NOMO-1 treated with DMSO at 0.1 percent for 48 hours (cell line): ENCODE results near the gene NBPF3.
"Not testable (repeated sequence)": the region's sequence is repeated elsewhere in the genome, so short reads cannot be mapped to it uniquely, and the experiment has no call there.

Experiments
- DNase-seq: peaks from one replicate; lab custom pipeline; 2025; ENCODE audit not compliant: unreplicated experiment; lab: John Stamatoyannopoulos, UW

The NBPF3 gene

DNA sequence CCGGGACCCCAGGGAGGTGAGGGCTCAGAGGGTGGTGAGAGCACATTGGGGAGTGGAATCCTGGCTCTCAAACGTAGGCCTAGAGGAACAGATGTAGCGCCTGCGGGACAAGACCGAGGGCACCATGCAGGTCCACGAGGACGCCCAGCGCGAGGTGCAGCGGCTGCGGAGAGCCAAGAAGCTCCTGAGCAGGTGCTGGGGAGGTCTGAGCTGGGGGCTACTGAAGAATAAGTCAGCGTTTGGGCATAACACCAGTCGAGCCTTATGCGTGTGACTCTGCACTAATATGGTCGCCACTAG lies 2.6 kb upstream of the NBPF3 start:
- no peak for DNase-seq

DNA sequence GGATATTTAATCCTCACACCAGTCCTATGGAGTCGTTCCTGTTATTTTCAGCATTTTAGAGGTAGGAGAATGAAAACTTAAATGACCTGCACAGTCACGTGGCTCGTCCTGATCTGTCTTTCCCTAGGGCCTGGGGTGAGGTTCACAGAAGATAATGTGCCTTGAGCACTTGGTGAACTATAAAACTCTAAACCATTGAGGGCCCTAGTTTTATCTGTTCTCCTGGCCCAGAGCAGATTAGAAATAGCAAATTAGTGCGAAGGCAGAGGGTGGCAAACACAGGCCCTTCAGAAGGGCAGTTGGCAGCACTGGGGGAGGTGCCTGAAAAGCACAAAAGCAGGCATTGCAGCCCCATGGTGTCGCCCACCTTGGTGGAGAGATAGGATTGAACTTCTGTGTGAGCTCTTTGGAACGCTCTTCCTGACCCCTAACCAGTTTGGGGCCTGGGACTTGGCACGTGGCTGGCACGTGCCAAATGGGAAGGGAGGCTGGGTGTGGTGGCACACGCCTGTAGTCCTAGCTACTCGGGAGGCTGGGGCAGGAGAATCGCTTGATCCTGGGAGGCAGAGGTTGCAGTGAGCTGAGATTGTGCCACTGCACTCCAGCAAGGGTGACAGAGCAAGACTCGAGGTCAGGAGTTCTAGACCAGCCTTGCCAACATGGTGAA lies 1.2 kb upstream of the NBPF3 start:
- DNase-seq = not testable (repeated sequence)

DNA sequence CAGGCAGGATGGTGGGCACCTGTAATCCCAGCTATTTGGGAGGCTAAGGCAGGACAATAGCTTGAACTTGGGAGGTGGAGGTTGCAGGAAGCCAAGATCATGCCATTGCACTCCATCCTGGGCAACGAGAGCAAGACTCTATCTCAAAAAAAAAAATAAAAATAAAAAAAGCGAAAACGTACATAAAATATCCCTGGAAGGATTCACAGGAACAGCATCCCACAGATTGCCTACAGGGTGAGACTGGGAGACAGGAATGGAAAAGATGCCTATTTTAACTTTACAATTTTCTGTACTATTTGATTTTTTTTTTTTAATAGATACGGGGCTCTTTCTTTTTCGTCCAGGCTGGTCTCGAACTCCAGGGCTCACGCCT lies 604 bp upstream of the NBPF3 start:
- no peak for DNase-seq

DNA sequence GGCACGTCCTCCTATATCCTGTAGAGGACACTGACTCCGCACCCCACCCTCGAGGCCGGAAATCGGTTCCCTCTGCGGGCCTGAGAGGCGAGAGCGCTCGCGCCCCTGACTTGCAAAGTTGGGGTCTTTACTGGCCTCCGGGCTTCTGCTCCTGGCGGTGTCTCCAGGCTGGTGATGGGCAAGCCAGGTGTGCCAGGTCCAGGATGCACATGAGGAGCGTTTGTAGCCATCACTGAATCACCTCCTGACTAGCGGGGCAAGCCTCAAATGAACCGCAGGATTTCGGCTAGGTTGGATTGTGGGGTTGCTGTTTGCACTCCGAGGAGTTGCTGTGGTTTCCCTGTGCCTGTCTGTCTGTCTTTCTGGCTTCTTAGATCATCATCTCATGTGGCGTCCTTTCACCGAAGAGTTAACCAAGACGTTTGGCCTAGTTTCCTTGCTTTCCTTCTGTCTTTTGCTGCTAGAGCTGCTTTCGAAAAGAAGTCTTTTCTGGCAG lies 741 bp downstream of the NBPF3 start:
- DNase-seq = not testable (repeated sequence)

DNA sequence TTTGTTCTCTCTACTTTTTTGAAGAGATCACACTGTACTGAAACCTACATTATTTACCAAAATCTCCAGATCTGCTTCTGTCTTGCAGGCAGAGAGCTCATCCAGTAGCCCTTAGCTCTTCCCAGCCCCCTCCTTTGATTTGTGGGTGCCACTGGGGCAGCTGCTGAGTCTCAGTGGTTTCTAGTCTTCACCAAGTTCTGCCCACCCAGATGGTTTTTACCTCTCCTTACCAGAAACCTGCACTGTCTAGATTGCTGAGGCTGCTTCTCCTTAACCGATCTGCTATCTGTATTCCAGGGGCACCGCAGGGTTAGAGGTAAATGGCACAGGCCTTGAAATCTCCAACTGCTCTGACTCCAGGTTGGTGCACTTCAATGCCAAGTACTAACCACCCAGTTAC lies 6.7 kb downstream of the NBPF3 start:
- not testable (repeated sequence) for DNase-seq

DNA sequence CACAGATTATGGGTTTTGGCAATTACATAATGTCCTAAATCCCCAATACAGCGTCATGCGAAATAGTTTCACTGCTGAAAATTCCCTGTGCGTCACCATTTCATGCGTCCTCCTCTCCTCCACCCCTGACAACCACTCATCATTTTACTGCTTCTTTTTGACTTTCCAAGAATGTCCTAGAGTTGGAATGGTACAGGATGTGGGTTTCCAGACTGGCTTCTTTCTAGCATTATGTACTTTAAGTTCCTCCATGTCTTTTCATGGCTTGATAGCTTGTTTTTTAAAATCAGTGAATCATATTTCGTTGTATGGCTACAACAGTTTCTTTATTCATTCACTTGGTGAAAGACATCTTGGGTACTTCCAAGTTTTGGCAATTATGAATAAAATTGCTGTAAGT lies 7.4 kb downstream of the NBPF3 start:
- DNase-seq = no peak

DNA sequence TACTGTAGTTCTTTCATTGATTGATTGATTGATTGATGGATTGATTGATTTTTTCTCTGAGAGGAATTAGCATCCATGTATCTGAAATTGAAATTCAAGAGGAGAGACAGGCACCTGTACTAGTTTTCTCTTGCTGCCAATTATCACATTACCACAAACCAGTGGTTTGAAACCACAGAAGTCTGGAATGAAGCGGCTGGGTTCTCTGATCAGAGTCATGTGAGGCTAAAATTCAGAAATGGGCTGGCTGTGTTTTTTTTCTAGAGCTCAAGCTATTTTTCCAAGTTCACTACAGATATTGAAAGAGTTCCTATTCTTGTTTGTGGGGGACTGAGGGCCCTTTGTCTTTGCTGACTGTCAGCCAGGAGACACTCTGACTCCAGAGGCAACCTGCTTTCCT lies 10.0 kb downstream of the NBPF3 start:
- DNase-seq = no peak

DNA sequence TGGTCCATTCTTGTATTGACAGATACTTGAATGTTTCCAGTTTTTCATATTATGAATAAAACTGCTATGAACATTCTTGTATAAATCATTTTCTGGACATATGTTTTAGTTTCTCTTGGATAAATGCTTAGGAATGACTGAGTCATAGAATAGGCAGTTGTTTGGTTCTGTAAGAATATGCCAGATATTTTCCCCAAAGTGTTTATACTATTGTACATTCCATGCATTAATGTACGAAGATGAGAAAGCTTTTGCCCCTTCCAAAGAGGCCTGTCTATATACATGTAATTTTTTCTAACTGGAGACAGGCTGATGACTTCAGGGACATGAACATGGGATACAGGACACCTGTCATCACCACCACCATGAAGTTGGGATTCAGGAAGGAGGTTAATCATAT lies 11.3 kb downstream of the NBPF3 start:
- no peak for DNase-seq

DNA sequence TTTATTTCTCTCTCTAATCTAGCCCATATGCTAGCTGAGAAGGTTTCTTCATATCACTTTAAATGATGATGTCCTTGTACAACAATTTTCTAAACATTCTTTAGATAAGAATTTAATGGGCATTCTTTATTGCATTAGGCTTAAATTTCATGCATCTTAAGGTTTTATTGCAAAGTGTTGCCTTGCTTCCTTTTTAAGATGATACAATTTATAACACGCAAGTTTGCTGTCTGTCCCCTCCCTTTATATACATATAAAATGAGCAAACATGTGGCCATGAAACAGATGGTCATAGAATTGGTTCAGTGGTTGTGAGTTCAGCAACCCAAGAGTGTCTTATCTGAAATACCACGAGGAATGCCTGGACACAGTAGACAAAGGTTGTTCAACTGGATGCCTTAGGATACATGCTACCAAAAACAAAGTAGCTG lies 12.1 kb downstream of the NBPF3 start:
- DNase-seq = no peak

DNA sequence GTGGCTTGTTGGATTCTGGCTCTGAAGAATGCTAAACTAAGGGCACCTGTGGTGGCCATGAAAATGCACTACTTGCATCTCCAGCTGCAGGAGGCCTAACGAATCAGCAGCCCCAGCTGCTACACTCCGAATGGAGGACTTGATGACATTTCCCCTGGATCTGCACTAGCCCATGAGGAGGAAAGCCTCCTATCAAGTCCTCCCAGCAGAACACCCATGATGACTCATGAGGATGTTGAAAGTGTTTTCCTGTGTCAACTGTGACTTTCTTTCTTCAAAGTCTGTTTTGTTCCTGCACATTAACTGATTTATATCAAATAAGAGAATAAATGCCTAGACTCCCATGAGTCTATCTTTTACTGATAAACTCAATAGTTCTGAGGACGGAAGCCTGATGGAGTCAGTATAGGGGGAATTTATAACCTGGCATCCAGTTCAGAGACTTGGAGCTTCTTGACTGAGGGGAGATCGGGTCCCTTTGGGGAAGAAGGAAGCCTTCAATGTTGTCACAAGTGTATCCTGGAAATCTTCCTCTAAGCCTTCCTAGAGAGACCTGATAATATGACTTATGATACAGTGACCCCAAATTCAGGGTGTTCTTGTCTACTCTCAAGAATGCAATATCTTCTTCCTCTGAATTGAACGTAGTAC lies 14.2 kb downstream of the NBPF3 start:
- peak; percentile 71 for DNase-seq

DNA sequence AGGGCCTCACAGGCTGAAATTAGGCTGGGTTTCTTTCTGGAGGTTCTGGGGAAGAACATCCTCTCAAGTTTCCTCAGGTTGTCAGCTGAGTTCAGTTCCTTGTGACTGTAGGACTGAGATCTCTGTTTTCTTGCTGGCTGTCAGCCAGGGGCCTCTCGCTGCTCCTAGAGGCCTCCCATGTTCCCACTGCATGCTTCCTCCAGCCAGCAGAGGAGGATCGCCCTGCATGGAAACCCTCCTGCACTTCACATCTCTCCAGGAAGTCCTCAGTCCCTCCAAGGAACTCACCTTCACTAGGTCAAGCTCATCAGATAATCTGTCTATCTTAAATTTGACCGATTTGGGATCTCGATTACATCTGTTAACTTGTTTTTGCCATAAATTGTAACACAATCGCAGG lies 15.0 kb downstream of the NBPF3 start:
- DNase-seq = not testable (repeated sequence)

DNA sequence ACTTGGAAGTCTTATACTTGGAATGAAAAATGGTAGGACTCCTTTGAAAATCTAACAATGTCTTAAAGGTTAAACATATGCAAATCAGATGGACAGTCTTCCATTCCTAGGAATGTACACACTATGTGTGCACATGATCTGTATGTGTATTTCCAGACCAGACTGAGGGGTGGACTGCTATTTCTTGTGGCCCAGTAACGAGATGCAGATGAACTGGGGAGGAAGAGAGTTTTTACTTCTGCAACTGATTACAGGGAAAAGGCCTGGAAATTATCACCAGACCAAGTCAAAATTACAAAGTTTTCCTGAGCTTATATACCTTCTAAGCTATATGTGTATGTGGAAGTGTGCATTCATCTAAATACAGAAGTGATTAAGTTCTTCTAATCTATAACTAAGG lies 17.7 kb downstream of the NBPF3 start:
- no peak for DNase-seq

DNA sequence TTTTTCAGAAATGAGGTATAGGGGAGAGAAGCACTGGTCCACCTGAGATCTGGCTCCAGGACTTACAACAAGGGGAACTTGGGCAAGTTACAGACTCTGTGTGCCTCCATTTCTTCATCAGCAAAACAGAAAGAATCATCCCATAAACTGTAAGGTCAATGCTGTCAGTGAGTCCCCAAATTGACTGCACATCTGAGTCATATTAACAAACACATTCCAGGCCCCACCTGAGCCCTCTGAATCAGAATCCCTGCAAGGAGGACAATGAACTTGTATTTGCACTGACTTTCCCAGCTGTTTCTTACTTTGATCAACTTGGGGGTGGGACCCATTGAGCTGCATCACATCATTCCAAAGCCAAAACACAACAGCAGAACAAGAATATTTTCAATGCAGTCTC lies 25.2 kb downstream of the NBPF3 start:
- DNase-seq = not testable (repeated sequence)

DNA sequence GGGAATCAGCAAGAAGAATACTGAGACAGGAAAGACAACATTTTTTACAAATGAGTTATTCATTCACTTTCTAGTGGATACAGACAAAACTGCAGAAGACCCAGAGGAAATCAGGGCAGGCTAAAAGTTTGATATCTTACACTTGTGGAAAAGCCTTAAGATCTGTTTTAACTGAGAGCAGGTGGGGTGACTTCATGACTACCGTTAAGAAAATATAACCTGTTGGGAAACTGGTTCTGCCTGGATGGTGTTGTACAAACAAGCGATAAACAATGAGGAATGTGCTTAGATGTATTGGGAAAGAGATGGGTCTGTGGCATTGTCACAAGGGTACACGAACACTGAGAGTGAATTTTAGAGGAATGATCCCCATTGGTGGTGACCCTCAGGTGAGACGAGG lies 28.0 kb downstream of the NBPF3 start:
- DNase-seq = not testable (repeated sequence)

DNA sequence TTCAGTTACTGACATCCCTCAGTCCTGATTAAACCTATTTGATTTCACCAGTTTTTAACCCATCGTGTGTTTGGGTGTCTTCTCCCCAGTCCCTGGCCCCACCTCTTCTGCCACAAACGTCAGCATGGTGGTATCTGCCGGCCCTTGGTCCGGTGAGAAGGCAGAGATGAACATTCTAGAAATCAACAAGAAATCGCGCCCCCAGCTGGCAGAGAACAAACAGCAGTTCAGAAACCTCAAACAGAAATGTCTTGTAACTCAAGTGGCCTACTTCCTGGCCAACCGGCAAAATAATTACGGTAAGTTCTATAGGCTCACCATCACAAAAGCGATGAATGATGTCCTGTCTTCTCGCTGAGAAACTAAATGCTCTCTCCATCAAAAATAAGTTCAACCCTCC lies 28.7 kb downstream of the NBPF3 start:
- DNase-seq = peak; percentile 34

DNA sequence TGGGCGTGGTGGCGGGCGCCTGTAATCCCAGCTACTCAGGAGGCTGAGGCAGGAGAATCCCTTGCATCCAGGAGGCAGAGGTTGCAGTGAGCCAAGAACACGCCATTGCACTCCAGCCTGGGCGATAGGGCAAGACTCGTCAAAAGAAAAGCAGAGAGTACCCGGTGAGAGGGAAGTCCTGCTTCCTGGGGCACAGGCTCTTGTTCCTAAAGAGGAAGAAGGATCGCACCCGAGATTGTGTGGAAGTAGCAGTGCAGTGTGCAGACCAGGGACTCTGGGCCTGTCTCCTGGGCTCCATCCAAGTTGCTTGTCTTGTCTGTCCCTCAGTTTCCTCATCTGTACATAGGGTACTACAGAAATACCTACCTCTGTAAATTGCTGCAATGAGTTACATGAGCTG lies 29.6 kb downstream of the NBPF3 start:
- peak; percentile 11 for DNase-seq

DNA sequence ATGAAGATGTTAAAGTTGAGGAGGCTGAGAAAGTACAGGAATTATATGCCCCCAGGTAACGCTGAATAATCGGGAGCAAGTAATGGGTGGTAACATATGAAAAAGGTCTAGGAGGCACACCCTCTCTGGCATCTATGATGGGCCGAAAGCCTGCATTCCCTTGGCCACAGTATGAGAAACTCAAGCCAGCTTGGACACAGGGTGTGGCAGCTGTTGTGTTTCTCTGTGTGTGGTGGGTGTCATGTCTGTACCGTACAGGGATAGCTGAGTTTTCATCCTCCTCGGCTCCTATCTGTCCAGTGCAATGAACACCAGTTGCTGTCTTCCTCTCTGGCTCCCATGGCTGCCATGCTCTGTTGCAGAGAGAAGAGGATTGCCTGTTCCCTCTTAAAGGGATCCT lies 32.9 kb downstream of the NBPF3 start:
- DNase-seq = no peak

DNA sequence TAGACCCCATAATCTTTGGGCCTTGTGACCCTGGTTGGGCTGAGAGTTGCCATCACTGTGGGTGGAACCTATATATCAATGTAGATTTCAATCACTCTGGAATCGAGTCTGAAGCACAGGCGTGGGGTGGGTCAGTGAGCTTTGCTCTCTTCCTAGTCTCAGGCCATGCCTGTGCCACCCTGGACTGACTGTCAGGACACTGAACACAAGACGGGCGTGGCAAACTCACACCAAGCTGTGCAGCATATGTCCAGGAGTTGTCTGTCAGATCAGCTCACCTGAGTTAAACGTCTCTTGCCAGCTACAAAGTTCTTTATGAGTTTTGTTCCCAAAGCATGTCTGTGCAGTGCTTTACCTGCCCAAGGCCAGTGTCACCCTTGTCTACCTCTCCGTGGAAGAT lies 38.4 kb downstream of the NBPF3 start:
- no peak for DNase-seq

DNA sequence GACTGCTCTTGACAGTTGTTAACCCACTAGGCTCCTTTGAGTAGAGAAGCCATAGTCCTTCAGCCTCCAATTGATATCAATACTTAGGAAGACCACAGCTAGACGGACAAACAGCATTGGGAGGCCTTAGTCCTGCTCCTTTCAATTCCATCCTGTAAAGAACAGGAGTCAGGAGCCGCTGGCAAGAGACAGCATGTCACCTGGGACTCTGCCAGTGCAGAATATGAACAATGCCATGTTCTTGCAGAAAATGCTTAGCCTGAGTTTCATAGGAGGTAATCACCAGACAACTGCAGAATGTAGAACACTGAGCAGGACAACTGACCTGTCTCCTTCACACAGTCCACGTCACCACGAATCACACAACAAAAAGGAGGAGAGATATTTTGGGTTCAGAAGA lies 43.9 kb downstream of the NBPF3 start:
- not testable (repeated sequence) for DNase-seq

DNA sequence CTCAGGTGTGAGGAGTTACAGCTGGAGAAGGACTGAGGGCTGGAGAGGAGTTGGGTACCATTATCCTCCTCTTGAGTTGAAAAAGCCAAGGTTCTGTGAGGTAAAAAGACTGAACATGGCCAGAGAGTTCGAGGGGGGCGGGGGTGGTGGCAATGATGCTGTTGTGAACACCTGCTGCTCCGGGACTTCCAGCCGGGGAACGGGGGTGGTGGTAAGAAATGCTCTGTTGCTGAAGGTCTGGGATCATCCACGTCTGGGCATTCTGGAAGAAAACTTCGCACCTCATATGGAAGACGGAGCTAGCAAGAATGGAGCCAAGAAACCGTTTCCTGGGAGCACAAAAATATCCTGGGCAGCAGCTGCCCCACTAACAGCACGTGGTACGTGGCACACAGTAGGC lies 49.2 kb downstream of the NBPF3 start:
- DNase-seq = no peak

DNA sequence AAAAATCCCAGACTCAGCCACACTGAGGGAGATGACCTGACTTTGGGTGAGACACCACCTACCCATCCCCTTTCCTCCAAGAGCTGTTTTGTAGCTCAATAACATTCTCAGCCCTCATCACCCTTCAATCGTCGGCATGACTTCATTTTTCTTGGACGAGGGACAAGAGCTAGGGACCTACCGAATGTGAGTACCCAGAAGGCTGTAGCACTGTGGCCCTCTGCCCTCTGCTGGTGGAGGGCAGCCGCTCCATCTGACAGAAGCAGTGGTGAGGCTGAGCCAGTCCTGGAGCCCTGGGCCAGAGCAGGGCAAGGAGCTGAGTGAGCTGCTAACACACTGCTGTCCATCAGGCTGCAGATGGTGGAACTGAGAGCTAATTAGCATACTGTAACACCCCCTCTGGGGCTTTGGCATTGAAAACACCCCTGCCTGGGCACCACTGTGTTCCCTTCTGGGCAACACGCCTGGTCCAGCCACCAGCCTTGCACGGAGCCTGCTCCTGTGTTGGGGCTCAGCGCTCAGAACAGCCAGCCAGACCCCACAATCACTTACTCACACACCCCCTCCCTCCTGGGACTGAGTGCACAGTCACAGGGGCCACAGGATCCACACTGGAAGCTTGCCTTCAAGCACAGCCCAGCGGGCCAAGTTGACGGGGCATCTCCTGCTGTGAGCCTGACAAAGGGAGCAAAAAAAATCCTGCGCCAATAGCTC lies 51.0 kb downstream of the NBPF3 start:
- no peak for DNase-seq
